Progenitor cell of endocrine pancreas (in vitro differentiated cells): Measurements from ENCODE around the gene BUB1. TPM values are rescaled to one million over a fixed set of nuclear protein-coding genes. Genes with fewer than 3 reads are reported as not detected.

ENCODE experiments used
- DNase-seq: peaks from one replicate; pipeline ENCODE4 v3.0.0; 2021; ENCODE audit warnings: low spot score; ENCODE audit not compliant: unreplicated experiment
- H3K27ac Mint-ChIP-seq: 2 replicates; pipeline ENCODE4 v1.8.0; 2021; ENCODE audit warnings: mild to moderate bottlenecking, moderate library complexity, mixed read lengths
- H3K27me3 Mint-ChIP-seq: 2 replicates; pipeline ENCODE4 v1.8.0; 2021; ENCODE audit warnings: mixed read lengths
- H3K36me3 Mint-ChIP-seq: 2 replicates; pipeline ENCODE4 v1.8.0; 2022; ENCODE audit warnings: mixed read lengths; ENCODE audit not compliant: insufficient read depth
- H3K4me1 Mint-ChIP-seq: 2 replicates; pipeline ENCODE4 v1.8.0; 2021; ENCODE audit warnings: low read depth, mixed read lengths
- H3K4me3 Mint-ChIP-seq: 2 replicates; pipeline ENCODE4 v1.8.0; 2021; ENCODE audit warnings: low read depth, mild to moderate bottlenecking, moderate library complexity, mixed read lengths
- H3K9me3 Mint-ChIP-seq: 2 replicates; pipeline ENCODE4 v1.8.0; 2021; ENCODE audit warnings: low read depth, mixed read lengths
- CTCF ChIP-seq: fragments of 200-600 bp; sonication (generic); IDR thresholded peaks from one replicate; pipeline ENCODE4 v1.5.0; 2021; ENCODE audit warnings: antibody characterized with exemption, mild to moderate bottlenecking; ENCODE audit not compliant: unreplicated experiment
- total RNA-seq: library from RNA; stranded (reverse); gene quantifications from 2 replicates; pipeline ENCODE4 v1.2.1, GENCODE V29; 2021

The BUB1 gene
- total RNA-seq, 1 donor from 2014 or later: 25.4 TPM

DNA sequence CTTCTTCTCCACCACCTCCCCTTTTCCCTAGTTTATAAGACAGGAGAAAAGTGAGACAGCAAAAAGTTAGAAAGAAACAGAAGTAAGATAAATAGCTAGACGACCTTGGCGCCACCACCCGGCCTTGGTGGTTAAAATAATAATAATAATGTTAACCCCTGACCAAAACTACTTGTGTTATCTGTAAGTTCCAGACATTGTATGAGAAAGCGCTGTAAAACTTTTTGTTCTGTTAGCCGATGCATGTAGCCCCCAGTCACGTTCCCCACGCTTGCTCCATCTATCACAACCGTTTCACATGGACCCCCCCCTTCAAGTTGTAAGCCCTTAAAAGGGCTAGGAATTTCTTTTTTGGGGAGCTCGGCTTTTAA lies 1.5 kb upstream of the BUB1 start:
- peaks cover 3% of the 10 kb centered on the region for H3K27me3 Mint-ChIP-seq
- H3K27ac Mint-ChIP-seq: peak overlapping the region; percentile 35
- no peaks in the 10 kb centered on the region for H3K9me3 Mint-ChIP-seq
- peaks cover 12% of the 10 kb centered on the region for H3K4me1 Mint-ChIP-seq
- H3K36me3 Mint-ChIP-seq: no peaks in the 10 kb centered on the region
- no peak for TF ChIP-seq CTCF
- no peak for DNase-seq
- H3K4me3 Mint-ChIP-seq: peak overlapping the region; percentile 98

- Mint-ChIP-seq H3K4me3 (peak overlapping the region; percentile 98), H3K27ac (peak overlapping the region; percentile 97), H3K9me3 (no peaks in the 10 kb centered on the region), H3K4me1 (peaks cover 12% of the 10 kb centered on the region), H3K27me3 (peaks cover 3% of the 10 kb centered on the region), H3K36me3 (no peaks in the 10 kb centered on the region)
- no peak for DNase-seq
- no peak for TF ChIP-seq CTCF
These were observed 834 bp upstream of the BUB1 start for GRCh38 chr2:110678457-110679336.

DNA sequence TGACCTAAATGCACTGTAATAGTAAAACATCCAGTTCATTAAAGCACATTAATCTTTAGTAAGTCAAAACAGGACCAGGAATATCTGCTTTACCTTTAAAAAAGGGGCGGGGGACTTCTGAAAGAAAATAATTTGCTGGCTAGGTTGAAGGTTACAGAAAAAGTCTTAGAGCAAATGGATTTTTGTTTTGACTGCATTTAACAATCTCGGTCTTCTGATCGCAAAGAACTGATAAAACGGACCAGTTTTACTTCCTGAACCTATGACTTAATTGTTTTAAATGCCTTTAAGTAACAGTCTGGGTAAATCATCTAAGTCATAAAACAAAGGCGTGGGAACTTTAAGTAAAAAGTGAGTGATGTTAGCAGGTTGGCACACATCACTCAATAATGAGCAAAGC lies 783 bp downstream of the BUB1 start:
- no peak for DNase-seq
- peak overlapping the region; percentile 98 for H3K4me3 Mint-ChIP-seq
- H3K9me3 Mint-ChIP-seq: no peaks in the 10 kb centered on the region
- peak overlapping the region; percentile 59 for H3K27ac Mint-ChIP-seq
- H3K27me3 Mint-ChIP-seq: peaks cover 3% of the 10 kb centered on the region
- peaks cover 12% of the 10 kb centered on the region for H3K4me1 Mint-ChIP-seq
- no peaks in the 10 kb centered on the region for H3K36me3 Mint-ChIP-seq
- TF ChIP-seq CTCF: no peak

DNA sequence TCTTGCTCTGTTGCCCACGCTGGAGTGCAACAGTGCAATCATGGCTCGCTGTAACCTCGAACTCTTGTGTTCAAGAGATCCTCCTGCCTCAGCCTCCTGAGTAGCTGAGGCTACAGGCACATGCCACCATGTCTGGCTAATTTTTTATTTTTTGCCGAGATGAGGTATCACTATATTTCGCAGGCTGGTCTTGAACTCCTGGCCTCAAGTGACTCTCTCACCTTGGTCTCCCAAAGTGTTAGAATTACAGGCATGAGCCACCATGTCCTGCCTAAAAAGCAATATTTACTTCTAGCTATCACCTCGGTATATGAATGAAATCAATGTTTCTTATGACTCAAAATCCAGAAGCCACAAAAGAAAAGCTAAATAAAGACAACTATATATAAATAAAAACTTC lies 2.2 kb downstream of the BUB1 start:
- Mint-ChIP-seq H3K27ac (no peak overlapping the region), H3K9me3 (no peaks in the 10 kb centered on the region), H3K36me3 (peaks cover 1% of the 10 kb centered on the region), H3K4me1 (peaks cover 12% of the 10 kb centered on the region), H3K27me3 (peaks cover 3% of the 10 kb centered on the region), H3K4me3 (no peak overlapping the region)
- DNase-seq: no peak
- TF ChIP-seq CTCF: no peak

DNA sequence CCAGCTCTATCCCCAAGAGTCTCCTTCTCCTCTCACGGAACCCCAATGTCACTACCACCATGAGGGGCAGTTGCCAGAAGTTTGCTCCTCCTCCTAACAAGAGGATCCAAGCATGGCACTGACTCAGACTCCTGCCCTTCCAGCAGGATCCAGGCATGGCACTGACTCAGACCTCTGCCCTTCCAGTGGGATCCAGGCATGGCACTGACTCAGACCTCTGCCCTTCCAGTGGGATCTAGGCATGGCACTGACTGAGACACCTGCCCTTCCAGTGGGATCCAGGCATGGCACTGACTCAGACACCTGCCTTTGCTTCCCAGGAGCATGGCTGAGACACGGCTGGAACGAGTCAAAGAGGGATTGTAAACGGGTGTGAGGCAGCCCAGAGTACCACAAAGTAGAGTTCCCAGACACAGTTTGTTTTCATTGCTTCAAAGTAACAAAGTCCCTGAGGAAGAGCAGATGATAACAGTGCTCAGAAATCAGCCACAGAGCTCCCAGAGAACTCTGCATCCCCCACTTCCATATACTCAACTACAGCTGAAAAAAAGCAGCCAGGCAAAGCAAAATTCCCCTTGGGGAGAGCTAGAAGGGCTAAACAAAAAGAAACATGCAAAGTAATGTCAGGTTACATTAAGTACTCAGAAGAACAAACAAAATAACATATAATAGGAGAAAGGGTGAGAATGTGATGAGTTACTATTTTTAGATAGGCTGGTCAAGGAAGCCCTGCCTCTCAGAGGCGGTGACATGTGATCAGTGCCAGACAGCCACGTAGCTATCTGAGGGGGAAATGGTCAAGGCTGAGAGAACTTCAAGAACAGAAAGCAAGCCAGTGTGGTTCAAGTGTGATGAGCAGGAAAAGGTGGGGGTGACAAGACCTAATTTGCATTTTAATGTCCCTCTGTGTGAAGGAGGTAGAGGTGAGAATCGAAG lies 3.0 kb downstream of the BUB1 start:
- H3K4me1 Mint-ChIP-seq: peaks cover 12% of the 10 kb centered on the region
- no peak overlapping the region for H3K4me3 Mint-ChIP-seq
- no peak for TF ChIP-seq CTCF
- H3K27me3 Mint-ChIP-seq: no peaks in the 10 kb centered on the region
- peaks cover 2% of the 10 kb centered on the region for H3K36me3 Mint-ChIP-seq
- no peak overlapping the region for H3K27ac Mint-ChIP-seq
- no peaks in the 10 kb centered on the region for H3K9me3 Mint-ChIP-seq
- DNase-seq: no peak
